Measurements from ENCODE around the gene ASPA.

GRCh38 chr17:3528403-3528851 lies 52.6 kb downstream of the ASPA start:
- TF ChIP-seq, protein P1, sequence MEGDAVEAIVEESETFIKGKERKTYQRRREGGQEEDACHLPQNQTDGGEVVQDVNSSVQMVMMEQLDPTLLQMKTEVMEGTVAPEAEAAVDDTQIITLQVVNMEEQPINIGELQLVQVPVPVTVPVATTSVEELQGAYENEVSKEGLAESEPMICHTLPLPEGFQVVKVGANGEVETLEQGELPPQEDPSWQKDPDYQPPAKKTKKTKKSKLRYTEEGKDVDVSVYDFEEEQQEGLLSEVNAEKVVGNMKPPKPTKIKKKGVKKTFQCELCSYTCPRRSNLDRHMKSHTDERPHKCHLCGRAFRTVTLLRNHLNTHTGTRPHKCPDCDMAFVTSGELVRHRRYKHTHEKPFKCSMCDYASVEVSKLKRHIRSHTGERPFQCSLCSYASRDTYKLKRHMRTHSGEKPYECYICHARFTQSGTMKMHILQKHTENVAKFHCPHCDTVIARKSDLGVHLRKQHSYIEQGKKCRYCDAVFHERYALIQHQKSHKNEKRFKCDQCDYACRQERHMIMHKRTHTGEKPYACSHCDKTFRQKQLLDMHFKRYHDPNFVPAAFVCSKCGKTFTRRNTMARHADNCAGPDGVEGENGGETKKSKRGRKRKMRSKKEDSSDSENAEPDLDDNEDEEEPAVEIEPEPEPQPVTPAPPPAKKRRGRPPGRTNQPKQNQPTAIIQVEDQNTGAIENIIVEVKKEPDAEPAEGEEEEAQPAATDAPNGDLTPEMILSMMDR (IDR thresholded peaks at IDR 0.05 in 4 of 5, conservative IDR thresholded peaks at IDR 0.05 in 1 of 5) = no peak
- no peak for TF ChIP-seq POLR2A (IDR thresholded peaks at IDR 0.05)

Measured in gastrocnemius medialis (tissue), 4 donors.